MCF 10A (cell line): ENCODE results near the gene SLC12A3. TPM values are rescaled to one million over a fixed set of nuclear protein-coding genes. Genes with fewer than 3 reads are reported as not detected.

Source experiments
- BruUV-seq: library from RNA; stranded (reverse); fragments of 400-500 nt; replicated peaks from 2 replicates; lab custom pipeline; 2021; lab: Mats Ljungman, UMichigan
- CTCF ChIA-PET: fragments of 300-600 bp; sonication (Branson Sonifier 250); formaldehyde crosslinking; extraction: SDS; loops from one replicate; lab custom pipeline; 2021; ENCODE audit warnings: antibody characterized with exemption, inconsistent platforms; lab: Yijun Ruan, JAX
- POLR2A ChIA-PET: fragments of 300-600, 350-650 bp; sonication (Branson Sonifier 250); formaldehyde crosslinking; extraction: SDS; loops from one replicate; lab custom pipeline; 2020; ENCODE audit warnings: antibody characterized with exemption, inconsistent platforms; lab: Yijun Ruan, JAX
- DNase-seq: peaks from one replicate; pipeline ENCODE4 v3.0.0-alpha.2; 2018; ENCODE audit not compliant: unreplicated experiment
- H3K27ac Mint-ChIP-seq: one replicate; pipeline ENCODE4 v1.8.0; 2022; ENCODE audit warnings: mild to moderate bottlenecking, low read depth, mixed read lengths; ENCODE audit not compliant: unreplicated experiment
- H3K27me3 Mint-ChIP-seq: one replicate; pipeline ENCODE4 v1.8.0; 2022; ENCODE audit warnings: mixed read lengths; ENCODE audit not compliant: insufficient read depth, unreplicated experiment
- H3K36me3 Mint-ChIP-seq: one replicate; pipeline ENCODE4 v1.8.0; 2022; ENCODE audit warnings: mild to moderate bottlenecking, moderate library complexity, mixed read lengths; ENCODE audit not compliant: insufficient read depth, unreplicated experiment
- H3K4me1 Mint-ChIP-seq: one replicate; pipeline ENCODE4 v1.8.0; 2022; ENCODE audit warnings: mixed read lengths; ENCODE audit not compliant: insufficient read depth, unreplicated experiment
- H3K4me3 Mint-ChIP-seq: one replicate; pipeline ENCODE4 v1.8.0; 2022; ENCODE audit warnings: mild to moderate bottlenecking, moderate library complexity, mixed read lengths; ENCODE audit not compliant: unreplicated experiment
- H3K9me3 Mint-ChIP-seq: one replicate; pipeline ENCODE4 v1.8.0; 2022; ENCODE audit warnings: mixed read lengths; ENCODE audit not compliant: unreplicated experiment
- CTCF ChIP-seq: fragments of 200-600 bp; IDR thresholded peaks from one replicate; pipeline ENCODE4 v1.8.0; 2022; ENCODE audit warnings: antibody characterized with exemption, mild to moderate bottlenecking; ENCODE audit not compliant: unreplicated experiment
- intact Hi-C: fragments of 100-400 bp; cut with micrococcal nuclease; formaldehyde crosslinking; loops from 2 replicates; pipeline ENCODE4 v1.14.1; 2022
- total RNA-seq: library from RNA; stranded (reverse); gene quantifications from 2 replicates; pipeline ENCODE4 v1.2.3, GENCODE V29; 2022

The SLC12A3 gene
- total RNA-seq, 1 experiment from 2014 or later, result not detected

- Mint-ChIP-seq H3K27me3 (no peaks in the 10 kb centered on the region), H3K4me3 (no peak overlapping the region), H3K27ac (no peak overlapping the region), H3K36me3 (no peaks in the 10 kb centered on the region), H3K4me1 (peaks cover 5% of the 10 kb centered on the region), H3K9me3 (no peaks in the 10 kb centered on the region)
- intact Hi-C loops, result no loop called here
- no TSS peak for BruUV-seq
- POLR2A ChIA-PET, result interaction anchor here (0.8 to 1.1 kb wide), 2 partner anchors 16 to 29 kb away, joined by 3 to 5 read pairs; partner anchors contain the start of gene HERPUD1
- no peak for TF ChIP-seq CTCF
- CTCF ChIA-PET, result interaction anchor here (0.9 kb wide), 1 partner anchor 48 kb away, joined by 3 read pairs; no protein-coding TSS in a partner anchor
- no peak for DNase-seq
Observed at GRCh38 chr16:56960681-56961281, 95.8 kb downstream of the SLC12A3 start.

GRCh38 chr16:56961386-56961785, 96.4 kb downstream of the SLC12A3 start:
- CTCF ChIA-PET, result interaction anchor here (0.9 kb wide), 1 partner anchor 48 kb away, joined by 3 read pairs; no protein-coding TSS in a partner anchor
- Mint-ChIP-seq H3K9me3 (no peaks in the 10 kb centered on the region), H3K36me3 (no peaks in the 10 kb centered on the region), H3K27me3 (no peaks in the 10 kb centered on the region), H3K4me3 (no peak overlapping the region), H3K4me1 (peaks cover 5% of the 10 kb centered on the region), H3K27ac (no peak overlapping the region)
- intact Hi-C loops, result no loop called here
- no peak for DNase-seq
- POLR2A ChIA-PET, result interaction anchor here (0.8 to 1.1 kb wide), 2 partner anchors 15 to 29 kb away, joined by 3 to 5 read pairs; partner anchors contain the start of gene HERPUD1
- no peak for TF ChIP-seq CTCF
- BruUV-seq, result no TSS peak

GRCh38 chr16:56961851-56962281, 96.9 kb downstream of the SLC12A3 start, which contains the start of gene CETP:
Gene CETP (plus strand): TSS chr16:56961950. CDS start chr16:56961980, 30 bp downstream.
- intact Hi-C loops, result no loop called here
- ChIA-PET POLR2A (interaction anchor here (0.8 to 1.1 kb wide), 2 partner anchors 15 to 30 kb away, joined by 3 to 5 read pairs; partner anchors contain the start of gene HERPUD1), CTCF (interaction anchor here (0.6 to 0.7 kb wide), 2 partner anchors 9 to 324 kb away, joined by 4 read pairs; no protein-coding TSS in a partner anchor)
- Mint-ChIP-seq H3K9me3 (no peaks in the 10 kb centered on the region), H3K4me3 (no peak within 1 kb of the TSS), H3K27me3 (no peaks in the 10 kb centered on the region), H3K27ac (no peak within 1 kb of the TSS), H3K36me3 (no peaks in the 10 kb centered on the region), H3K4me1 (peaks cover 5% of the 10 kb centered on the region)
- BruUV-seq, result no TSS peak
- no peak for DNase-seq
- no peak for TF ChIP-seq CTCF
